ENCODE data around the gene NUTM2B.
"Not testable (repeated sequence)": the region's sequence is repeated elsewhere in the genome, so short reads cannot be mapped to it uniquely, and the experiment has no call there.

Gene NUTM2B

DNA sequence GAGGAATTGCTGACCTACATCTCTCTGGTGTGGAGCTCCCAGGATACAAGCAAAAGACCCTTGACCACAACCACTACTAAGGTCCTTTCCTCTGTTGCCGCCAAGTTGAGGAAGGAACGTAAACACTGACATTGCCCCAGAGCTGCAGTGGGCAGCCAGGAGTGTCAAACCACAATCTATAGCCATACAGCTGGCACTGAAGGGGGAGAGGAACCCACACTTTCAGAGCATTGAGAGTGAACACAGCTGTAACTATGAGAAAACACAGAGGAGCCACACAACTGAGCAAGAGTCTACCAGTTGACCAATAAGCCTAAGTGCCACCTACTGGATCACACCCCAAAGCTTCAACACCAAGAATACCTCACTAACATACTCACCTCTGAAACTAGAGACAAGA is 45.5 kb downstream of the NUTM2B start:
- DNase-seq: not testable (repeated sequence)

DNA sequence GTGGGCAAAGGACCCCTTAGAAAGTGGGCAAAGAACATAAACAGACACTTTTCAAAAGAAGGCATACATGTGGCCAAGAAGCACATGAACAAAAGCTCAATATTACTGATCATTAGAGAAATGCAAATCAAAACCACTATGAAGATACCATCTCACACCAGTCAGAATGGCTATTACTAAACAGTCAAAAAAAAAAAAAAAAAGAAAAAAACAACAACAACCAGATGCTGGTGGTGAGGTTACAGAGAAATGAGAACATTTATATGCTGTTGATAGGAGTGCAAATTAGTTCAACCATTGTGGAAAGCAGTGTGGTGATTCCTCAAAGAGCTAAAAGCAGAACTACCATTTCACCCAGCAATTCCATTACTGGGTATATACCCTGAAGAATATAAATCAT is 50.6 kb downstream of the NUTM2B start:
- not testable (repeated sequence) for DNase-seq

DNA sequence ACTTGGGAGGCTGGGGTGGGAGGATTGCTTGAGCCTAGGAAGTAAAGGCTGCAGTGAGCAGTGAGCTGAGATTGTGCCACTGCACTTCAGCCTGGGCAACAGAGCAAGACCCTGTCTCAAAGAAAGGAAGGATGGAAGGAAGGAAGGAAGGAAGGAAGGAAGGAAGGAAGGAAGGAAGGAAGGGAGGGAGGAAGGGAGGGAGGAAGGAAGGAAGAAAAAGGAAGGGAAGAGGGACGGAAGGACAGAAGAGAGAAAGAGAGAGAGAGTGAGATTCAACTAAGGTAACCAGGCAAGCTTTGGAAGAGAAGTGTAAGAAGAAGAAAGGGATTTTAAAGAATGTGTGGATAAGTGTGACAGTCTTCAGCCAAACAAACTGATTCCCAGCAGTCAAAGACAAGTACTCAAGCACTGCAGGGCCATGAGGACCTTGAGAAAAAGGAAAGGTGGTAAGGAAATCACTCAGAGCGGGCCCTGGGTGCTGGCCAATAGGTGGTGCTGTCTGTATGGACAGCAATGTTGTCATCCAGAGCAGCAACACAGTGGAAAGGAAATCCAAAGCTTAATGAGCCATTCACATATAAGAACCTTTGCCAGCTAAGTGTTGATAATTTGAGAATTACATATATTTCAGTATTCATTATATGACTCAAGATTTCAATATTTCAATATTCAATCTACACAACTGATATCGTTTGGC is 55.4 kb downstream of the NUTM2B start:
- DNase-seq: not testable (repeated sequence)
